ENCODE data around the gene MT2A.
A peak's percentile ranks its signal among the peaks of the same experiment; 100 is the strongest.

Gene MT2A

DNA sequence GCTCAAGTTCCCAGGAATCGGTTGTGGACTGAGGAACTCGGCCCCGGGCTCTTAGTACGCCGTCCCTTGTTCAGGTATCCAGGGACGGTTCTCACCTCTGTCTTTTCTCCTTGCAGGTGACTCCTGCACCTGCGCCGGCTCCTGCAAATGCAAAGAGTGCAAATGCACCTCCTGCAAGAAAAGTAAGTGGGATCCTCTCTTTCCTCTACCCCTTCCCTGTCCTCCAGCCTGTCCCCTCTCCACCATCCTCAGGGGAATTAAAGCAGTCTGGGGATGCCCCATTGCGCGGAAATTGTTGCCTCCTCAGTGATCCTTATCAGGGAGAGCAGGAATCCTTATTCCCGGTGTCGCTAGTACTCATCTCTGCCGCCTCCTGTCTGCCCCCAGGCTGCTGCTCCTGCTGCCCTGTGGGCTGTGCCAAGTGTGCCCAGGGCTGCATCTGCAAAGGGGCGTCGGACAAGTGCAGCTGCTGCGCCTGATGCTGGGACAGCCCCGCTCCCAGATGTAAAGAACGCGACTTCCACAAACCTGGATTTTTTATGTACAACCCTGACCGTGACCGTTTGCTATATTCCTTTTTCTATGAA, 585 bp downstream of the MT2A start:
- WGBS, 2 donors (ENCODE audit: extremely low coverage in 2 of 2, insufficient read length in 2 of 2, insufficient replicate concordance in 1 of 2) = no CpG with 5 or more reads among the region's 21 CpGs
- Histone ChIP-seq H3K14ac (ENCODE audit: low read length) (no peak overlapping the region), H4K8ac (ENCODE audit: low read depth, low read length) (no peak overlapping the region), H3K27ac (replicated peaks; ENCODE audit: low read length) (no peak overlapping the region), H2BK5ac (ENCODE audit: low read length) (no peak overlapping the region), H2BK15ac (ENCODE audit: low read length) (no peak overlapping the region), H3K23ac (ENCODE audit: low read depth, low read length, poor library complexity) (no peak overlapping the region), H2AK5ac (ENCODE audit: low read depth, low read length) (no peak overlapping the region), H2BK12ac (ENCODE audit: low read length) (no peak overlapping the region), H2BK120ac (ENCODE audit: low read depth, low read length) (no peak overlapping the region), H3K9ac (ENCODE audit: low read depth, low read length, poor library complexity) (no peak overlapping the region), H4K91ac (ENCODE audit: low read depth, low read length, poor library complexity) (no peak overlapping the region), H3K4ac (ENCODE audit: low read length) (no peak overlapping the region), H3K4me1 (ENCODE audit: control insufficient read depth in 2 of 2, insufficient read depth in 1 of 2, low read depth in 1 of 2, low read length in 2 of 2) (peaks cover 16 to 22% of the 10 kb centered on the region in 2 donors), H2AFZ (ENCODE audit: low read length) (peak overlapping the region; percentile 81), H3K4me3 (ENCODE audit: low read length in 2 of 2) (peak overlapping the region in 1 of 2 donors; percentile 48), H3K27me3 (ENCODE audit: control insufficient read depth in 3 of 3, insufficient read depth in 3 of 3, low read depth in 1 of 3, low read length in 3 of 3) (peaks cover 6 to 39% (median 31%) of the 10 kb centered on the region in 3 experiments), H3K18ac (ENCODE audit: low read length) (no peak overlapping the region), H3K9me3 (replicated peaks in 1 of 2; ENCODE audit: control insufficient read depth in 2 of 2, insufficient read depth in 1 of 2, low read depth in 1 of 2, low read length in 2 of 2) (no peaks in the 10 kb centered on the region), H3K4me2 (ENCODE audit: insufficient read depth, low read length, poor library complexity, severe bottlenecking) (peak overlapping the region; percentile 74), H3K79me1 (ENCODE audit: low read depth, low read length) (no peaks in the 10 kb centered on the region), H3K36me3 (replicated peaks in 1 of 2; ENCODE audit: control insufficient read depth in 2 of 2, insufficient read depth in 2 of 2, low read length in 2 of 2) (no peaks in the 10 kb centered on the region)
- DNase-seq (ENCODE audit: low spot score) = no peak

DNA sequence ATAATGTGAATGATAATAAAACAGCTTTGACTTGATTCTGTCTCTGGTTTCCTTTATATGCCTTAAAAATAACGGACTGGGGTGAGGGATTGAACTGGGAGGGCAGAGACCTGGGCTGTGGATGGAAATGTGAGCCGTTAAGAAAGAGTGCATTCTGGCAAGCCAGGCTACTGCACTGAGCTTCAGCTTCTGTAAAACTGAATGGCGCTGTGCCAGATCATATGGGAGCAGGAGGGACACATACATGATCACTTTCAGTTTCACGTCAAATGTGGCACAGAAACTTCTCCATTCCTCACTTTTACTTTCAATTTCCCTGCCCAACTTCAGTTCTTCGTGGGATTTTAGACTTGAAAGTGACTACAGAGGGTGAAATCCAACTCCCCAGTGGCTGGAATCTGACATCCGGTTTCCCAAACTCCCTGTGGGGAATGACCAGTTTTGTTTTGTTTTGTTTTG, 1.1 kb downstream of the MT2A start:
- no peaks in the 10 kb centered on the region for H3K9me3 ChIP-seq (replicated peaks in 1 of 2; ENCODE audit: control insufficient read depth in 2 of 2, insufficient read depth in 1 of 2, low read depth in 1 of 2, low read length in 2 of 2)
- peaks cover 16 to 22% of the 10 kb centered on the region in 2 donors for H3K4me1 ChIP-seq (ENCODE audit: control insufficient read depth in 2 of 2, insufficient read depth in 1 of 2, low read depth in 1 of 2, low read length in 2 of 2)
- H3K18ac ChIP-seq (ENCODE audit: low read length) = no peak overlapping the region
- no peak overlapping the region for H2BK15ac ChIP-seq (ENCODE audit: low read length)
- H3K14ac ChIP-seq (ENCODE audit: low read length) = no peak overlapping the region
- peaks cover 6 to 39% (median 31%) of the 10 kb centered on the region in 3 experiments for H3K27me3 ChIP-seq (ENCODE audit: control insufficient read depth in 3 of 3, insufficient read depth in 3 of 3, low read depth in 1 of 3, low read length in 3 of 3)
- no peak overlapping the region for H2BK120ac ChIP-seq (ENCODE audit: low read depth, low read length)
- no CpG with 5 or more reads among the region's 6 CpGs for WGBS, 2 donors (ENCODE audit: extremely low coverage in 2 of 2, insufficient read length in 2 of 2, insufficient replicate concordance in 1 of 2)
- H3K79me1 ChIP-seq (ENCODE audit: low read depth, low read length) = no peaks in the 10 kb centered on the region
- H3K36me3 ChIP-seq (replicated peaks in 1 of 2; ENCODE audit: control insufficient read depth in 2 of 2, insufficient read depth in 2 of 2, low read length in 2 of 2) = no peaks in the 10 kb centered on the region
- H4K8ac ChIP-seq (ENCODE audit: low read depth, low read length) = no peak overlapping the region
- no peak overlapping the region for H2BK5ac ChIP-seq (ENCODE audit: low read length)
- H2BK12ac ChIP-seq (ENCODE audit: low read length) = no peak overlapping the region
- peak overlapping the region; percentile 81 for H2AFZ ChIP-seq (ENCODE audit: low read length)
- DNase-seq (ENCODE audit: low spot score) = no peak
- no peak overlapping the region for H3K27ac ChIP-seq (replicated peaks; ENCODE audit: low read length)
- H3K9ac ChIP-seq (ENCODE audit: low read depth, low read length, poor library complexity) = no peak overlapping the region
- H3K4ac ChIP-seq (ENCODE audit: low read length) = no peak overlapping the region
- peak overlapping the region in 1 of 2 donors; percentile 48 for H3K4me3 ChIP-seq (ENCODE audit: low read length in 2 of 2)
- H3K23ac ChIP-seq (ENCODE audit: low read depth, low read length, poor library complexity) = no peak overlapping the region
- no peak overlapping the region for H4K91ac ChIP-seq (ENCODE audit: low read depth, low read length, poor library complexity)
- no peak overlapping the region for H2AK5ac ChIP-seq (ENCODE audit: low read depth, low read length)
- no peak overlapping the region for H3K4me2 ChIP-seq (ENCODE audit: insufficient read depth, low read length, poor library complexity, severe bottlenecking)

DNA sequence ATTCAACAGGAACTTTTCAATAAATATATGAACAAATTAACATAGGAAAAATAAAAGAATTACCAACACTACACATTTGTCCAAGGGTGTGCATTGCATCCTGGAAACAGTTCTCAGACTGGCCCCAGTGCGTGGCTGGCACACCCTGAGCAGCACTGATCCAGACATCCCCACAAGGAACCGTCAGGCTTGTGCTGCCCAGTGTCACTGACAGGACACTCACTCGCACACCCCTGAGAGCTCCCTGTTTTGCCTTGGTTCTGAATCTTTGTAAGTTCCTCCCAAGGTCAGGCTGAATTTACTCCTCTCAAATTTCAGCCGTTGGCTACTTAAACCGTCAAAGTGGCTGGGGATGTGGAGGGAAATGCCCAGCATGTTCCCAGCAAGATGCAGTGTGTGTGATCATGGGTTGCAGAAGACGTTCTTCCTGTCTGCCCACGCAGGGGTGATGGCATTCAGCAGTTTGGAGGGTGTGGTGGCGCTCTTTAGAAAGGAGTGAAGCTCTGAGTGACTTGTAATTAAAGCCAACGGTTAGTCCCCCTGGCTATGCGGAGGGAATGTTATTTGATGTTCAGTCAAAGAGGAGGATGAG, 1.7 kb downstream of the MT2A start:
- Histone ChIP-seq H2BK12ac (ENCODE audit: low read length) (no peak overlapping the region), H3K4me2 (ENCODE audit: insufficient read depth, low read length, poor library complexity, severe bottlenecking) (no peak overlapping the region), H3K14ac (ENCODE audit: low read length) (peak overlapping the region; percentile 50), H3K36me3 (replicated peaks in 1 of 2; ENCODE audit: control insufficient read depth in 2 of 2, insufficient read depth in 2 of 2, low read length in 2 of 2) (no peaks in the 10 kb centered on the region), H3K23ac (ENCODE audit: low read depth, low read length, poor library complexity) (peak overlapping the region; percentile 43), H3K27me3 (ENCODE audit: control insufficient read depth in 3 of 3, insufficient read depth in 3 of 3, low read depth in 1 of 3, low read length in 3 of 3) (peaks cover 6 to 44% (median 36%) of the 10 kb centered on the region in 3 experiments), H2BK5ac (ENCODE audit: low read length) (no peak overlapping the region), H4K8ac (ENCODE audit: low read depth, low read length) (no peak overlapping the region), H3K4me1 (ENCODE audit: control insufficient read depth in 2 of 2, insufficient read depth in 1 of 2, low read depth in 1 of 2, low read length in 2 of 2) (peaks cover 16 to 22% of the 10 kb centered on the region in 2 donors), H2BK120ac (ENCODE audit: low read depth, low read length) (no peak overlapping the region), H2AK5ac (ENCODE audit: low read depth, low read length) (no peak overlapping the region), H3K4ac (ENCODE audit: low read length) (no peak overlapping the region), H4K91ac (ENCODE audit: low read depth, low read length, poor library complexity) (no peak overlapping the region), H3K9ac (ENCODE audit: low read depth, low read length, poor library complexity) (peak overlapping the region; percentile 18), H3K9me3 (replicated peaks in 1 of 2; ENCODE audit: control insufficient read depth in 2 of 2, insufficient read depth in 1 of 2, low read depth in 1 of 2, low read length in 2 of 2) (no peaks in the 10 kb centered on the region), H3K79me1 (ENCODE audit: low read depth, low read length) (no peaks in the 10 kb centered on the region), H3K27ac (replicated peaks; ENCODE audit: low read length) (no peak overlapping the region), H2AFZ (ENCODE audit: low read length) (peak overlapping the region; percentile 81), H3K4me3 (ENCODE audit: low read length in 2 of 2) (no peak overlapping the region), H3K18ac (ENCODE audit: low read length) (peak overlapping the region; percentile 69), H2BK15ac (ENCODE audit: low read length) (no peak overlapping the region)
- no CpG with 5 or more reads among the region's 10 CpGs for WGBS, 2 donors (ENCODE audit: extremely low coverage in 2 of 2, insufficient read length in 2 of 2, insufficient replicate concordance in 1 of 2)
- no peak for DNase-seq (ENCODE audit: low spot score)

DNA sequence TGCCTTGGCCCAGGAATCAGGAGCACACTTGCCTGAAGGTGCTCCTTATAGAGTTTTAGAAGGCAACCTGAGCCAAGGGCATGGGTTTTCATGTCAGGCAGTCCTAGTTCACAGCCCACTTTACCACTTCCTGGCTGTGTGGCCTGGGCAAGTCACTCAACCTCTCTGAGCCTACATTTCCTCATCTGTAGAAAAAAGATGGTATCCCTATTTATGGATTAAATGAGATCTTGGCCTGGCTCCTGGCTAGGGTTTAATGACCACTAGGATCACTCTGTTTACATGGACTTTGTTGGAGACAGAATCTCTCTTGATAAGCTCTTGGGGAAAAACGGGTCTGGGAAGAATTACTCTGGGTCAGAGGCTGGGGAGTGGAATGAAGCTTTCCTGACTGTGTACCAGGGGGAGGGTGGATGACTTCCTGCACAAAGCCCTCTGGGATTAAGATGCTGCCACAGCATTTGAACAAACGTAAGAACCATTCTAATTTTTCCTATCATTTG, 2.3 kb downstream of the MT2A start:
- Histone ChIP-seq H3K36me3 (replicated peaks in 1 of 2; ENCODE audit: control insufficient read depth in 2 of 2, insufficient read depth in 2 of 2, low read length in 2 of 2) (no peaks in the 10 kb centered on the region), H3K9ac (ENCODE audit: low read depth, low read length, poor library complexity) (no peak overlapping the region), H2BK12ac (ENCODE audit: low read length) (no peak overlapping the region), H3K4me3 (ENCODE audit: low read length in 2 of 2) (no peak overlapping the region), H3K14ac (ENCODE audit: low read length) (no peak overlapping the region), H4K8ac (ENCODE audit: low read depth, low read length) (no peak overlapping the region), H4K91ac (ENCODE audit: low read depth, low read length, poor library complexity) (no peak overlapping the region), H3K9me3 (replicated peaks in 1 of 2; ENCODE audit: control insufficient read depth in 2 of 2, insufficient read depth in 1 of 2, low read depth in 1 of 2, low read length in 2 of 2) (no peaks in the 10 kb centered on the region), H3K27ac (replicated peaks; ENCODE audit: low read length) (no peak overlapping the region), H3K4me2 (ENCODE audit: insufficient read depth, low read length, poor library complexity, severe bottlenecking) (no peak overlapping the region), H2BK120ac (ENCODE audit: low read depth, low read length) (no peak overlapping the region), H3K4ac (ENCODE audit: low read length) (no peak overlapping the region), H2BK15ac (ENCODE audit: low read length) (no peak overlapping the region), H3K23ac (ENCODE audit: low read depth, low read length, poor library complexity) (peak overlapping the region; percentile 43), H3K18ac (ENCODE audit: low read length) (no peak overlapping the region), H3K4me1 (ENCODE audit: control insufficient read depth in 2 of 2, insufficient read depth in 1 of 2, low read depth in 1 of 2, low read length in 2 of 2) (peaks cover 16 to 22% of the 10 kb centered on the region in 2 donors), H2BK5ac (ENCODE audit: low read length) (no peak overlapping the region), H2AFZ (ENCODE audit: low read length) (peak overlapping the region; percentile 81), H2AK5ac (ENCODE audit: low read depth, low read length) (no peak overlapping the region), H3K27me3 (ENCODE audit: control insufficient read depth in 3 of 3, insufficient read depth in 3 of 3, low read depth in 1 of 3, low read length in 3 of 3) (peaks cover 6 to 45% (median 38%) of the 10 kb centered on the region in 3 experiments), H3K79me1 (ENCODE audit: low read depth, low read length) (no peaks in the 10 kb centered on the region)
- WGBS, 2 donors (ENCODE audit: extremely low coverage in 2 of 2, insufficient read length in 2 of 2, insufficient replicate concordance in 1 of 2) = no CpG with 5 or more reads among the region's 2 CpGs
- no peak for DNase-seq (ENCODE audit: low spot score)
